ENCODE measurements around the gene LRRC25. TPM values are rescaled to one million over a fixed set of nuclear protein-coding genes. Genes with fewer than 3 reads are reported as not detected.

The LRRC25 gene
- total RNA-seq, 1 donor from 2014 or later, result not detected

GRCh38 chr19:18440936-18441803, 43.7 kb upstream of the LRRC25 start:
- Mint-ChIP-seq H3K36me3 (ENCODE audit: low read depth, unreplicated experiment) (peaks cover 7% of the 10 kb centered on the region), H3K27me3 (ENCODE audit: unreplicated experiment) (peaks cover 14% of the 10 kb centered on the region), H3K4me3 (ENCODE audit: unreplicated experiment) (no peak overlapping the region), H3K4me1 (ENCODE audit: unreplicated experiment) (peaks cover 15% of the 10 kb centered on the region), H3K9me3 (ENCODE audit: unreplicated experiment) (no peaks in the 10 kb centered on the region), H3K27ac (ENCODE audit: unreplicated experiment) (no peak overlapping the region)
- TF ChIP-seq CTCF (IDR thresholded peaks at IDR 0.05; ENCODE audit: unreplicated experiment), result no peak
- no peak for DNase-seq (ENCODE audit: low spot score)

- Mint-ChIP-seq H3K4me3 (ENCODE audit: unreplicated experiment) (no peak overlapping the region), H3K27me3 (ENCODE audit: unreplicated experiment) (peaks cover 17% of the 10 kb centered on the region), H3K9me3 (ENCODE audit: unreplicated experiment) (no peaks in the 10 kb centered on the region), H3K27ac (ENCODE audit: unreplicated experiment) (no peak overlapping the region), H3K4me1 (ENCODE audit: unreplicated experiment) (peaks cover 15% of the 10 kb centered on the region), H3K36me3 (ENCODE audit: low read depth, unreplicated experiment) (peaks cover 7% of the 10 kb centered on the region)
- DNase-seq (ENCODE audit: low spot score), result no peak
- no peak for TF ChIP-seq CTCF (IDR thresholded peaks at IDR 0.05; ENCODE audit: unreplicated experiment)
These were observed 43.0 kb upstream of the LRRC25 start for GRCh38 chr19:18440415-18440877.

GRCh38 chr19:18439910-18440237, 42.5 kb upstream of the LRRC25 start:
- H3K4me3 Mint-ChIP-seq (ENCODE audit: unreplicated experiment), result no peak overlapping the region
- H3K9me3 Mint-ChIP-seq (ENCODE audit: unreplicated experiment), result no peaks in the 10 kb centered on the region
- peak overlapping the region; percentile 26 for H3K27ac Mint-ChIP-seq (ENCODE audit: unreplicated experiment)
- H3K4me1 Mint-ChIP-seq (ENCODE audit: unreplicated experiment), result peaks cover 15% of the 10 kb centered on the region
- DNase-seq (ENCODE audit: low spot score), result no peak
- no peak for TF ChIP-seq CTCF (IDR thresholded peaks at IDR 0.05; ENCODE audit: unreplicated experiment)
- H3K27me3 Mint-ChIP-seq (ENCODE audit: unreplicated experiment), result peaks cover 18% of the 10 kb centered on the region
- peaks cover 7% of the 10 kb centered on the region for H3K36me3 Mint-ChIP-seq (ENCODE audit: low read depth, unreplicated experiment)

GRCh38 chr19:18439025-18439909, 41.8 kb upstream of the LRRC25 start:
- Mint-ChIP-seq H3K36me3 (ENCODE audit: low read depth, unreplicated experiment) (peaks cover 7% of the 10 kb centered on the region), H3K4me1 (ENCODE audit: unreplicated experiment) (peaks cover 15% of the 10 kb centered on the region), H3K27me3 (ENCODE audit: unreplicated experiment) (peaks cover 24% of the 10 kb centered on the region), H3K4me3 (ENCODE audit: unreplicated experiment) (peak overlapping the region; percentile 31), H3K9me3 (ENCODE audit: unreplicated experiment) (no peaks in the 10 kb centered on the region), H3K27ac (ENCODE audit: unreplicated experiment) (peak overlapping the region; percentile 45)
- no peak for TF ChIP-seq CTCF (IDR thresholded peaks at IDR 0.05; ENCODE audit: unreplicated experiment)
- no peak for DNase-seq (ENCODE audit: low spot score)
